Activated CD4-positive, alpha-beta memory T cell treated with anti-CD3 and anti-CD28 coated beads for 36 hours (primary cell): Measurements from ENCODE around the gene VDAC2. TPM values are rescaled to one million over a fixed set of nuclear protein-coding genes. Genes with fewer than 3 reads are reported as not detected.
"Not testable (repeated sequence)": the region's sequence is repeated elsewhere in the genome, so short reads cannot be mapped to it uniquely, and the experiment has no call there.

Source experiments
- CTCF ChIA-PET: fragments of 350-600 bp; sonication (Branson Sonifier 250); formaldehyde crosslinking; loops from one replicate; lab custom pipeline; 2021; ENCODE audit warnings: antibody characterized with exemption, inconsistent platforms; lab: Charles Lee
- POLR2A ChIA-PET: fragments of 350-600 bp; sonication (Branson Sonifier 250); formaldehyde crosslinking; loops from one replicate; lab custom pipeline; 2021; ENCODE audit warnings: antibody characterized with exemption; lab: Charles Lee
- DNase-seq: peaks from one replicate; pipeline ENCODE4 v3.0.0-alpha.2; 2020
- H3K27ac Mint-ChIP-seq: one replicate; pipeline ENCODE4 v1.8.0; 2021; ENCODE audit warnings: mixed read lengths
- H3K27me3 Mint-ChIP-seq: one replicate; pipeline ENCODE4 v1.8.0; 2021; ENCODE audit warnings: mixed read lengths
- H3K36me3 Mint-ChIP-seq: one replicate; pipeline ENCODE4 v1.8.0; 2021; ENCODE audit warnings: mixed read lengths
- H3K4me1 Mint-ChIP-seq: one replicate; pipeline ENCODE4 v1.8.0; 2021; ENCODE audit warnings: low read depth, mixed read lengths
- H3K4me3 Mint-ChIP-seq: one replicate; pipeline ENCODE4 v1.8.0; 2021; ENCODE audit warnings: mild to moderate bottlenecking, mixed read lengths
- H3K9me3 Mint-ChIP-seq: one replicate; pipeline ENCODE4 v1.8.0; 2021; ENCODE audit warnings: mixed read lengths
- intact Hi-C: fragments of 100-400 bp; cut with micrococcal nuclease; formaldehyde crosslinking; loops from one replicate; pipeline ENCODE4 v1.15.1; 2023
- total RNA-seq, 2 experiments: library from RNA; stranded (reverse); gene quantifications; one replicate each; pipeline ENCODE4 v1.2.3, GENCODE V29; 2021

VDAC2 gene
- total RNA-seq, 2 experiments from 2014 or later = 217 to 221 TPM

- peak overlapping the region; percentile 98 for H3K27ac Mint-ChIP-seq
- intact Hi-C loops = loop anchor here (1.0 to 2.0 kb wide), 2 partner anchors 23 to 44 kb away; no protein-coding TSS in a partner anchor
- peaks cover 40% of the 10 kb centered on the region for H3K4me1 Mint-ChIP-seq
- DNase-seq = peak; percentile 59
- peak overlapping the region; percentile 89 for H3K4me3 Mint-ChIP-seq
- ChIA-PET CTCF (interaction anchor here (0.9 to 5.1 kb wide), 7 partner anchors 14 to 1061 kb away, joined by 3 to 98 read pairs (median 7); partner anchors contain the start of genes AP3M1 and COMTD1), POLR2A (interaction anchor here (0.8 to 3.5 kb wide), 13 partner anchors 9 to 1035 kb away, joined by 3 to 54 read pairs (median 4); partner anchors contain the start of genes COMTD1 and SAMD8)
- no peaks in the 10 kb centered on the region for H3K9me3 Mint-ChIP-seq
- no peaks in the 10 kb centered on the region for H3K27me3 Mint-ChIP-seq
- peaks cover 29% of the 10 kb centered on the region for H3K36me3 Mint-ChIP-seq
Measured at GRCh38 chr10:75211007-75211691, 553 bp downstream of the VDAC2 start.

GRCh38 chr10:75212343-75212742, 1.7 kb downstream of the VDAC2 start:
- DNase-seq = no peak
- H3K27ac Mint-ChIP-seq = no peak overlapping the region
- H3K36me3 Mint-ChIP-seq = peaks cover 36% of the 10 kb centered on the region
- ChIA-PET POLR2A (interaction anchor here (1.0 to 3.5 kb wide), 5 partner anchors 14 to 101 kb away, joined by 4 to 54 read pairs (median 23); partner anchors contain the start of genes COMTD1 and SAMD8), CTCF (interaction anchor here (0.6 to 5.1 kb wide), 6 partner anchors 13 to 80 kb away, joined by 4 to 98 read pairs (median 8); partner anchors contain the start of gene COMTD1)
- no peaks in the 10 kb centered on the region for H3K27me3 Mint-ChIP-seq
- peak overlapping the region; percentile 89 for H3K4me3 Mint-ChIP-seq
- intact Hi-C loops = no loop called here
- H3K4me1 Mint-ChIP-seq = peaks cover 46% of the 10 kb centered on the region
- no peaks in the 10 kb centered on the region for H3K9me3 Mint-ChIP-seq

DNA sequence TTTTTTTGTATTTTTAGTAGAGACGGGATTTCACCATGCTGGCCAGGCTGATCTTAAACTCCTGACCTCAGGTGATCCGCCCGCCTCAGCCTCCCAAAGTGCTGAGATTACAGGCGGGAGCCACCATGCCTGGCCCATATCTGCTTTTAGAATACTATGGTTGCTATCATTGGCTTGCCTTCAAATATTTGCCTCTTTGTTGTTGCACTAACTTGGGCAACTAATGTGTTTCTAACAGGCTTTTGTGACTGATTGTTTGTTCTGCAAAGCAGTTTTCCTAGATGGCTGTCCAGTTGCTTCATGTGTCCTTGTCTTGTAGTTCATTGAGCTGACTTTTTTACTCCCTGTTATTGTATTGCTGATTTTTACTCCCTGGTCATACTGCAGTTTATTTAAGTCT, 9.7 kb downstream of the VDAC2 start:
- peaks cover 64% of the 10 kb centered on the region for H3K36me3 Mint-ChIP-seq
- intact Hi-C loops = no loop called here
- H3K4me1 Mint-ChIP-seq = peaks cover 48% of the 10 kb centered on the region
- no peak overlapping the region for H3K4me3 Mint-ChIP-seq
- no peak for DNase-seq
- no peaks in the 10 kb centered on the region for H3K9me3 Mint-ChIP-seq
- ChIA-PET POLR2A (interaction anchor here (1.5 kb wide), 1 partner anchor 9 kb away, joined by 4 read pairs; the partner anchor contains the start of gene VDAC2), CTCF (interaction anchor here (1.0 to 1.1 kb wide), 2 partner anchors 15 to 53 kb away, joined by 3 read pairs; partner anchors contain the start of gene COMTD1)
- H3K27ac Mint-ChIP-seq = no peak overlapping the region
- H3K27me3 Mint-ChIP-seq = no peaks in the 10 kb centered on the region

- H3K9me3 Mint-ChIP-seq, H3K27ac Mint-ChIP-seq, H3K4me3 Mint-ChIP-seq, intact Hi-C loops, H3K27me3 Mint-ChIP-seq, DNase-seq: not testable (repeated sequence)
- Mint-ChIP-seq H3K36me3 (peaks cover 63% of the 10 kb centered on the region), H3K4me1 (peaks cover 51% of the 10 kb centered on the region)
- CTCF ChIA-PET = interaction anchor here (1.2 to 3.1 kb wide), 3 partner anchors 9 to 14 kb away, joined by 3 to 11 read pairs (median 6); partner anchors contain the start of gene COMTD1
- POLR2A ChIA-PET = interaction anchor here (2.6 kb wide), 1 partner anchor 10 kb away, joined by 9 read pairs; the partner anchor contains the start of gene VDAC2
Measured at GRCh38 chr10:75221492-75221891, 10.9 kb downstream of the VDAC2 start.

GRCh38 chr10:75223507-75223906, 12.9 kb downstream of the VDAC2 start:
- ChIA-PET CTCF (interaction anchor here (1.0 to 3.1 kb wide), 3 partner anchors 9 to 35 kb away, joined by 4 to 11 read pairs (median 8); partner anchors contain the start of gene COMTD1), POLR2A (interaction anchor here (2.6 kb wide), 1 partner anchor 12 kb away, joined by 9 read pairs; the partner anchor contains the start of gene VDAC2)
- H3K4me3 Mint-ChIP-seq = no peak overlapping the region
- DNase-seq = no peak
- intact Hi-C loops = no loop called here
- peaks cover 53% of the 10 kb centered on the region for H3K4me1 Mint-ChIP-seq
- H3K27me3 Mint-ChIP-seq = no peaks in the 10 kb centered on the region
- no peaks in the 10 kb centered on the region for H3K9me3 Mint-ChIP-seq
- no peak overlapping the region for H3K27ac Mint-ChIP-seq
- peaks cover 55% of the 10 kb centered on the region for H3K36me3 Mint-ChIP-seq

GRCh38 chr10:75226095-75226494, 15.5 kb downstream of the VDAC2 start:
- Mint-ChIP-seq H3K36me3 (peaks cover 52% of the 10 kb centered on the region), H3K9me3 (no peaks in the 10 kb centered on the region)

DNA sequence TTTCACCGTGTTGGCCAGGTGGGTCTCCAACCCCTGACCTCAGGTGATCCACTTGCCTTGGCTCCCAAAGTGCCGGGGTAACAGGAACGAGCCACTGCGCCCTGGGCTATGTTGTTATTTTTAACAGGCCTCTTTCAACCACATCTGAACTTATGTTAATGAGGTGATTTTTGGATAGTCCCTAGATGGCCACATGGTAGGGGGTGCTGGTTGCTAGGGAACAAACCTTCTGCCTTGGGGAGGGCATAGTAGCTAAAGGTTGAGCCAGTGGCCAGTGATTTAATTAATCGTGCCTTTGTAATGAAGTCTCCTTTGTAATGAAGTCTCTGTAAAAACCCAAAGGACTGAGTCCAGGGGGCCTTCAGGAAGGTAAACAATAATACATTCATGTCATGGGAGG, 16.1 kb downstream of the VDAC2 start:
- Mint-ChIP-seq H3K9me3 (no peaks in the 10 kb centered on the region), H3K4me1 (peaks cover 58% of the 10 kb centered on the region), H3K27me3 (no peaks in the 10 kb centered on the region), H3K27ac (peak overlapping the region; percentile 67), H3K36me3 (peaks cover 55% of the 10 kb centered on the region), H3K4me3 (no peak overlapping the region)
- intact Hi-C loops = no loop called here
- ChIA-PET POLR2A (interaction anchor here (5.0 kb wide), 1 partner anchor 16 kb away, joined by 23 read pairs; the partner anchor contains the start of gene VDAC2), CTCF (interaction anchor here (1.3 to 2.1 kb wide), 3 partner anchors 9 to 39 kb away, joined by 4 to 13 read pairs (median 4); partner anchors contain the start of gene COMTD1)
- no peak for DNase-seq

More at GRCh38 chr10:75226095-75226494, 15.5 kb downstream of the VDAC2 start:
- intact Hi-C loops = no loop called here
- peaks cover 57% of the 10 kb centered on the region for H3K4me1 Mint-ChIP-seq
- H3K27ac Mint-ChIP-seq = peak overlapping the region; percentile 45
- no peak overlapping the region for H3K4me3 Mint-ChIP-seq
- POLR2A ChIA-PET = interaction anchor here (5.0 kb wide), 1 partner anchor 15 kb away, joined by 23 read pairs; the partner anchor contains the start of gene VDAC2
- no peak for DNase-seq
- CTCF ChIA-PET = interaction anchor here (1.0 to 1.5 kb wide), 3 partner anchors 10 to 38 kb away, joined by 4 to 7 read pairs (median 4); partner anchors contain the start of genes COMTD1 and VDAC2
- H3K27me3 Mint-ChIP-seq = no peaks in the 10 kb centered on the region

- H3K36me3 Mint-ChIP-seq = peaks cover 57% of the 10 kb centered on the region
Measured at GRCh38 chr10:75228278-75228677, 17.7 kb downstream of the VDAC2 start.

GRCh38 chr10:75228834-75229233, 18.2 kb downstream of the VDAC2 start:
- no peaks in the 10 kb centered on the region for H3K9me3 Mint-ChIP-seq
- H3K4me1 Mint-ChIP-seq = peaks cover 56% of the 10 kb centered on the region
- ChIA-PET POLR2A (interaction anchor here (0.7 to 5.0 kb wide), 2 partner anchors 10 to 18 kb away, joined by 3 to 23 read pairs; partner anchors contain the start of gene VDAC2), CTCF (interaction anchor here (0.8 to 2.3 kb wide), 3 partner anchors 10 to 41 kb away, joined by 3 to 9 read pairs (median 8); no protein-coding TSS in a partner anchor)
- peaks cover 55% of the 10 kb centered on the region for H3K36me3 Mint-ChIP-seq
- H3K27ac Mint-ChIP-seq = peak overlapping the region; percentile 88
- DNase-seq = no peak
- intact Hi-C loops = no loop called here
- no peaks in the 10 kb centered on the region for H3K27me3 Mint-ChIP-seq
- H3K4me3 Mint-ChIP-seq = no peak overlapping the region

More at GRCh38 chr10:75228278-75228677, 17.7 kb downstream of the VDAC2 start:
- H3K27ac Mint-ChIP-seq = peak overlapping the region; percentile 88
- H3K9me3 Mint-ChIP-seq = no peaks in the 10 kb centered on the region
- H3K4me1 Mint-ChIP-seq = peaks cover 56% of the 10 kb centered on the region
- no peak for DNase-seq
- CTCF ChIA-PET = interaction anchor here (0.6 to 2.3 kb wide), 6 partner anchors 10 to 640 kb away, joined by 3 to 13 read pairs (median 6); no protein-coding TSS in a partner anchor
- no peak overlapping the region for H3K4me3 Mint-ChIP-seq
- no peaks in the 10 kb centered on the region for H3K27me3 Mint-ChIP-seq
- POLR2A ChIA-PET = interaction anchor here (0.7 to 5.0 kb wide), 3 partner anchors 9 to 18 kb away, joined by 3 to 23 read pairs (median 3); partner anchors contain the start of gene VDAC2
- intact Hi-C loops = no loop called here

DNA sequence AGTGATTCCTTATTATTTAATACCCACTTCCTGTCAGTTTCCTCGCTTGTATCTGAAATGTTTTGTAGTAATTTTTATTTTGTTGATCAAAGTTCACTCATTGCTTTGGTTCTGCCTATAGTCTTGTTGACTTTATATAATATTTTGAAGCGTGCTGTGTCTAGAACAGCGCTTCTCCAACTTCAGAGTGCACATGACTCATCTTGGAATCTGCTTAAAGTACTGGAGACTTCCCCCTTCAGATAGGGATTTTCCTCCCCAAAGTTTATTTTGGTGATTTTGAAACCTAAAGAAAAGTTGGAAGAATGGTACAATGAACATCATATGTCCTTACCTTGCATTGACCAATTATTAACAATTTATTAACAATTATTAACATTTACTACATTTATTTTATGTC, 19.4 kb downstream of the VDAC2 start:
- H3K9me3 Mint-ChIP-seq = no peaks in the 10 kb centered on the region
- H3K4me1 Mint-ChIP-seq = peaks cover 44% of the 10 kb centered on the region
- ChIA-PET POLR2A (interaction anchor here (0.6 to 6.4 kb wide), 3 partner anchors 15 to 118 kb away, joined by 3 to 54 read pairs (median 7); partner anchors contain the start of genes SAMD8 and VDAC2), CTCF (interaction anchor here (0.7 to 9.0 kb wide), 14 partner anchors 8 to 474 kb away, joined by 3 to 109 read pairs (median 6); partner anchors contain the start of genes SAMD8 and VDAC2)
- intact Hi-C loops = loop anchor here (1.0 to 10.0 kb wide), 5 partner anchors 20 to 1055 kb away; partner anchors contain the start of gene VDAC2
- DNase-seq = no peak
- no peak overlapping the region for H3K4me3 Mint-ChIP-seq
- H3K27me3 Mint-ChIP-seq = no peaks in the 10 kb centered on the region
- H3K36me3 Mint-ChIP-seq = peaks cover 45% of the 10 kb centered on the region
- H3K27ac Mint-ChIP-seq = peak overlapping the region; percentile 51

DNA sequence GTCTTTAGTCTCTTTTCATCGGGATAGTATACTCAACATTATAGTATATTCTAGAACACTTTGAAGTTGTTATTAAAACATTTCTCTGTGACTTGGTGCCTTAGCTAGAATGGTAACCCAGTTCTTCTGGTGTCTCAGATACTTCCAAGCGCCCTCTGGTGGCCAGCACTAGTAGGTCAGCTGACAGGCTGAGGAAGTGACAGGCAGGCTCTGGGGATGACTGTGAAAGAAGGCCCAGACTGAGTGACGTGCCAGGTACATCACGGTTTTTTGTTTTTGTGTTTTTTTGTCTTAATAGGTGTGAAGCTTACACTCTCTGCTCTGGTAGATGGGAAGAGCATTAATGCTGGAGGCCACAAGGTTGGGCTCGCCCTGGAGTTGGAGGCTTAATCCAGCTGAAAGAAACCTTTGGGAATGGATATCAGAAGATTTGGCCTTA, 20.0 kb downstream of the VDAC2 start:
- intact Hi-C loops = loop anchor here (1.0 to 10.0 kb wide), 5 partner anchors 20 to 1056 kb away; partner anchors contain the start of gene VDAC2
- H3K9me3 Mint-ChIP-seq = no peaks in the 10 kb centered on the region
- H3K4me3 Mint-ChIP-seq = no peak overlapping the region
- peaks cover 40% of the 10 kb centered on the region for H3K36me3 Mint-ChIP-seq
- no peaks in the 10 kb centered on the region for H3K27me3 Mint-ChIP-seq
- peaks cover 38% of the 10 kb centered on the region for H3K4me1 Mint-ChIP-seq
- peak overlapping the region; percentile 89 for H3K27ac Mint-ChIP-seq
- ChIA-PET POLR2A (interaction anchor here (0.6 to 6.4 kb wide), 3 partner anchors 15 to 119 kb away, joined by 3 to 54 read pairs (median 7); partner anchors contain the start of genes SAMD8 and VDAC2), CTCF (interaction anchor here (0.7 to 9.0 kb wide), 14 partner anchors 9 to 475 kb away, joined by 3 to 109 read pairs (median 4); partner anchors contain the start of genes SAMD8 and VDAC2)
- DNase-seq = peak; percentile 97
